Subcutaneous adipose tissue (tissue), 4 donors: ENCODE measurements around the gene C19orf44. TPM values are rescaled to one million over a fixed set of nuclear protein-coding genes. Genes with fewer than 3 reads are reported as not detected.

ENCODE experiments used
- CTCF ChIP-seq: fragments of 450-650 bp; IDR thresholded peaks from one replicate; pipeline ENCODE4 v1.5.1; 2016; ENCODE audit warnings: low read depth, mild to moderate bottlenecking, control low read depth, antibody characterized with exemption, moderate library complexity
- total RNA-seq, 4 donors: library from RNA; depleted of rRNA; stranded (reverse); fragments of >200 nt; gene quantifications; one replicate each; pipeline ENCODE4 v1.1.0, GENCODE V29; 2016

The C19orf44 gene
- total RNA-seq, 4 donors from 2014 or later = 2.9 to 9.5 (median 6.3) TPM

GRCh38 chr19:16530540-16531379, 34.6 kb downstream of the C19orf44 start:
- TF ChIP-seq CTCF = no peak

GRCh38 chr19:16531380-16531669, 35.1 kb downstream of the C19orf44 start:
- no peak for TF ChIP-seq CTCF

DNA sequence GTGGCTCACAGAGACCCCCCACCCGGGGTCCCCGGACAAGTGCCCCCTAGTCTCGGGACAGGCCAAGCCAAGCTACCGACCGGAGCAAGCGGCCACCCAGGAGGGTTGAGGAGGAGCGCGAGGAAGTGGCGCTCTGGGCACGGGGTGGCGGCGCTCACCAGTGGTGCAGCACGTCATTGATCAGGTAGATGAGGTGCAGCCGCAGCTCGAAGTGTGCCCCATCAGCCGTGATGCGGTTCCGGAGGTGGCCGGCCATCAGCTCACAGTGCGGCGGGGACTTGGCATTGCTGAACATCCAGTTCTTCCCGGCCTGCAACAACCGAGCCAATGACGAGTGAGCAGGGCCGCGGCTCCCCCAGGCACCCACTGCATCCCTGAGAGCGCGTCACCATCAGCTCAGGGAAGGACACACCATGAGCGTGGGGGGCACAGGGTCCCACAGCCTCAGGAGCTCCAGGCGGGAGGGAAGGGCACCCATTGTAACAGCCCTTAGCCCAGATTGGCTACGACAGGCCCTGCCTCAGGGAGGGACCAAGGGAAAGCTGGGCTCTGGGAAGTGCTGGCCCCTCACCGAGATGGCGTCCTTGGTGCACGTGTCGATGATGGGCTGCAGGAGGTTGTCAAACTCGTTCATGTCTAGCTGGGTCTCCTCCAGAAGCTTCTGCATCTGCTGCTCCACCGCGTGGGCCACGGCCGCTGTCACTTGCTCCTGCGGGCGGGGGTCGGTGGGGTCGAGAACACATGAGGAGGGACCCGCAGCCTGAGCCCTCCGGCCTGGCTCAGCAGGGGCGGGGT, 36.4 kb downstream of the C19orf44 start:
- TF ChIP-seq CTCF = no peak

- no peak for TF ChIP-seq CTCF
Observed at GRCh38 chr19:16535381-16535780, 39.2 kb downstream of the C19orf44 start.

DNA sequence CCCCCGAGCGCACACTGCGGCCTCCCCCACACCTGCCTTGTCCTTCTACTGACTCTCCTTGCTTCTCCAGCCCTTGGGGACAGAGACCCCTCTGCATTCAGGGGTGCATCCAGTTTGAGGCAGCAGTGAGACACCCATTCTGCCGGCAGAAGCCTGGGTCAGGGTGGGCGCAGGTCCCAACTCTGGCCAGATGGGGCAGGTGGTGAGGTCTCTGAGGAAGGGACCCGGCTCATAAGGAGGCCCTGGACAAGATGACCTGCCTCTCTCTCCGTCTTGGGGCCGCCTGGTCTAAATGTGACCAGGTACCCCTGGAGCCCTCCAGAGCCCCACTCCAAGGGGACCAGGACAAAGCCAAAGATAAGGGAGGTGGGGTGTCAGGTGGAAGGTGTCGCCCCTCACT, 39.9 kb downstream of the C19orf44 start:
- no peak for TF ChIP-seq CTCF

DNA sequence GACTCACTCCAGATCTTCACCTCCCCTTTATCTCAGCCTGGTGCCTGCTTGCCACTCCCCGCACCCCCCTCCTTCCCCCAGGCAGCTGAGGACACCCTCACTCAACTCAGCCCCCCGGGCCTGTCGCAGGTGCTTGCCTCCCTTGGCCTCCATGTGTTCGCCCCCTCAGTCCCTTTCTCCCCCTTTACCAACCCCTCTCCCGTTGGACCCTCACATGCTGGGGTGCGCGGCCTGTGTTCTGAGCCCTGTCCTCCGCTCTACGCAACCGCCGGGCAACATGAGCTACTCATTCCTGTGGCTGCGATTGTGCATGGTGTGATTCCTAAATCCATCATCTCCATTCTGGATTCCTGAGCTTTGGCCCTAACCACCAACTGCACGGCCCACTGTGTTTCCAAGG, 40.9 kb downstream of the C19orf44 start:
- TF ChIP-seq CTCF = no peak

DNA sequence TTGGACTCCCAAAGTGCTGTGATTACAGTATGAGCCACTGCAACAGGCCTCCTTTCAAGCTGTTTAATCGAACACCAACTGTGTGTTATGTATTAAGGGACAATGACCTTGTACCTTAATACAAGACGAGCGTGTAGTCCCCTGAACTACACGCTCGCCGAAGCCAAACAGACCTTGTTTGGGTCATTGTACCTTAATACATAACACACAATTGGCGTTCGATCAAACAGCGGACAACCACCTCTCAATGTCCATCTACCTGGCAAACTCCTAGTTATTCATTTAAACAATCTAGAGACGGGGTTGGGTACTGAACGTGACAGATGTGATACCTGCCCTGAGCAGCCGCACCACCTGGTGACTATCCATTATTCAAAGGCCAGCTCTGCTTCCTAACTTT, 44.8 kb downstream of the C19orf44 start:
- no peak for TF ChIP-seq CTCF
